Measurements from ENCODE around the gene DTX1.
A peak's percentile ranks its signal among the peaks of the same experiment; 100 is the strongest.

- no peak for TF ChIP-seq MAX (IDR thresholded peaks at IDR 0.05; ENCODE audit: low read depth, low read length)
- TF ChIP-seq CTCF (IDR thresholded peaks at IDR 0.05; ENCODE audit: low read depth, low read length) = peak; percentile 50
- TF ChIP-seq POLR2A (IDR thresholded peaks at IDR 0.05; ENCODE audit: extremely low read depth, insufficient read length) = no peak
- TF ChIP-seq MYC (IDR thresholded peaks at IDR 0.05; ENCODE audit: low read depth, low read length) = no peak
These were observed 74.1 kb downstream of the DTX1 start for GRCh38 chr12:113130457-113131135.

All from NB4 (cell line).